ENCODE results near the gene TOGARAM1.

TOGARAM1 gene

DNA sequence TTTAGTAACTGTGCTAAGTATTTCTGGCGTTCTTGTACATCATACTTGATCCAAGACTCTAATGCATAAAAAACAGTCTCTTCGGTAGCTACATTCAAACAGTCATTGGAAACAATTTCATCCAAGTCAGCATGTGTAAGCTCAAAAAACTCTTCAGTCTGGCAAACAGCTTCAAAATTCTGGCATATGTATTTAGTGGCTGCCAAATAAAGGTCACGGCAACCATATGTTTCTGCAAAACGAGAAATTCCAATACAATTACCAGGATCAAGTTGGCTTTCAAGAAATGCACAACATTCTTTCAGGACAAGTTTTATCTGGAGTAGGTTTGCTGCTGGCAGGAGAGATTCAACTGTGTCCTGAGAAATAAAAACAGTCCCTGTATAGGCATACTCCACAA is 16.7 kb upstream of the TOGARAM1 start:
- Histone ChIP-seq H3K4me1 (ENCODE audit: control insufficient read depth in 2 of 2, insufficient read depth in 2 of 2, low read length in 2 of 2) (no peaks in the 10 kb centered on the region), H3K27me3 (ENCODE audit: control insufficient read depth in 2 of 2, insufficient read depth in 2 of 2, low read length in 2 of 2) (no peaks in the 10 kb centered on the region), H3K27ac (ENCODE audit: low read depth in 2 of 2, low read length in 2 of 2) (no peak overlapping the region), H3K36me3 (ENCODE audit: control insufficient read depth in 2 of 2, insufficient read depth in 2 of 2, low read length in 2 of 2) (peaks cover 16 to 18% of the 10 kb centered on the region in 2 donors), H3K9me3 (ENCODE audit: control insufficient read depth in 2 of 2, low read length in 2 of 2) (no peaks in the 10 kb centered on the region), H3K9ac (ENCODE audit: low read depth in 1 of 2, low read length in 2 of 2) (no peak overlapping the region), H3K4me3 (ENCODE audit: low read length in 2 of 2) (no peak overlapping the region)

DNA sequence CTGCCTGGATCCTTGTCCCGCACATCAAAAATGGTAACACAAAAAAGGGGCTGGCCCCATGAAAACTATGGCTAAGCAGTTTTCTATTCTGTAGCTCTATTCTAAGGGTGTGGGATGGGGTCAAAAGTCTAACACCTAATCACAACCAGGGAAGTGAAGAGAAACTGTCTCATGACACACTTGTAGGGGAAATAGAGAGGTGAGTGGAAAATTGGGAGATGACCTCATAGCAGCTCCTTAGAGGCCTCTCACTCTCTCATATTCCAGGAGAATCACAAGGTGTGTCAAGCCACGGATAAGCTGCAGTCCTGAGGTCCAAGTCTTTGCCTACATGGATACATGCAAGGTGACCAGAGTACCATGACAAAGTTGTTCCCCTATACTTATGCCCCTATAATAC is 10.9 kb upstream of the TOGARAM1 start:
- H3K27me3 ChIP-seq (ENCODE audit: control insufficient read depth in 2 of 2, insufficient read depth in 2 of 2, low read length in 2 of 2) = no peaks in the 10 kb centered on the region
- H3K4me3 ChIP-seq (ENCODE audit: low read length in 2 of 2) = no peak overlapping the region
- H3K27ac ChIP-seq (ENCODE audit: low read depth in 2 of 2, low read length in 2 of 2) = no peak overlapping the region
- no peaks in the 10 kb centered on the region for H3K9me3 ChIP-seq (ENCODE audit: control insufficient read depth in 2 of 2, low read length in 2 of 2)
- no peak overlapping the region for H3K9ac ChIP-seq (ENCODE audit: low read depth in 1 of 2, low read length in 2 of 2)
- H3K36me3 ChIP-seq (ENCODE audit: control insufficient read depth in 2 of 2, insufficient read depth in 2 of 2, low read length in 2 of 2) = peaks cover 0 to 2% of the 10 kb centered on the region in 2 donors
- no peaks in the 10 kb centered on the region for H3K4me1 ChIP-seq (ENCODE audit: control insufficient read depth in 2 of 2, insufficient read depth in 2 of 2, low read length in 2 of 2)

DNA sequence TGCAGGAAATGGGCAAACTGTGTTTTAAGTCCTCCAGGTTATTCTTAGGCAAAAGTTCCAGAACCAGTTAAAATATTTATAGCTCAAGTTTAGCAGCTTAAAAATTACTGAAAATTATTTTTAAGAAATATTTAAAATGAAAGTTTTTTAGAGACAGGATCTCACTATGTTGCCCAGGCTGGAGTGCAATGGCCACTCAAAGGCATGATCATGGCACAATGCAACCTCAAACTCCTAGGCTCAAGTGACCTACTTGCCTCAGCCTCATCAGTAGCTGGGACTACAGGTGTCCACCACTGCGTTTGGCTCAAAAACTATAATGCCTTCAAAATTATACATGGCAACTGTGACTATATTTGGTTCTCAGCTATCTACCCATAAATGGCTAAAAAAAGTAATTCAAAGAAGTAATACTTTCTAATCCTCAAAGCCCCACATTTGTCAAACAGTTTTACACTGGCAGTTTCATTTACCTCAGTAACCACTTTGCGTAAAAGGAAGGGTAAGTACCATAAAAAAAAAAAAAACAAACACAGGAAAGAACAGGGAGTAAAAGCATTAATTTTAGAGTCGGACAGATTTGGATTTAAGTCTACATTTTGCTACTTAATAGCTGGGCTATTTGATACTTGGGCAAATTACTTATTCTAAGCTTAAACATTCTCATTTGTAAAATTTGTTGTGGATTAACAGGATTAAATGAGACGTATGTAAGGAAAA is 9.4 kb upstream of the TOGARAM1 start:
- H3K4me1 ChIP-seq (ENCODE audit: control insufficient read depth in 2 of 2, insufficient read depth in 2 of 2, low read length in 2 of 2) = no peaks in the 10 kb centered on the region
- no peak overlapping the region for H3K9ac ChIP-seq (ENCODE audit: low read depth in 1 of 2, low read length in 2 of 2)
- H3K4me3 ChIP-seq (ENCODE audit: low read length in 2 of 2) = no peak overlapping the region
- no peak overlapping the region for H3K27ac ChIP-seq (ENCODE audit: low read depth in 2 of 2, low read length in 2 of 2)
- peaks cover 0 to 2% of the 10 kb centered on the region in 2 donors for H3K36me3 ChIP-seq (ENCODE audit: control insufficient read depth in 2 of 2, insufficient read depth in 2 of 2, low read length in 2 of 2)
- H3K27me3 ChIP-seq (ENCODE audit: control insufficient read depth in 2 of 2, insufficient read depth in 2 of 2, low read length in 2 of 2) = no peaks in the 10 kb centered on the region
- H3K9me3 ChIP-seq (ENCODE audit: control insufficient read depth in 2 of 2, low read length in 2 of 2) = no peaks in the 10 kb centered on the region

DNA sequence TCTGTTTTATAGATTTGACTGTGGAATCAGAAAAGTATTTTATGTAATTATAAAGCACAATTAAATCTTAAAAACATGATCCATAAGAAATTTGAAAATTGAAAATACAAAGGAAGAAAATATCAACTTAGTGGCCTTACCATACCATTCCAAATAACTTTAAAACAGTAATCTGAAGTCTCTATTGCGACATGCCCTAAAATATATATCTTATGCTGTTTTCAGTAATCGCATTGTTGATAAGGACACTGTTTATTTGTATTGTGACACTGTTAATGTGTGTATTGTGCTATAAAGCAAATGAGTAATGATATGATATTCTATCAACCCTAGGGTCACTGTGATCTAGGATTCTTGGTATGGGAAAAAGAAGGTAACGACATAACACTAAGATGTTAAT is 7.2 kb upstream of the TOGARAM1 start:
- Histone ChIP-seq H3K27ac (ENCODE audit: low read depth in 2 of 2, low read length in 2 of 2) (no peak overlapping the region), H3K9me3 (ENCODE audit: control insufficient read depth in 2 of 2, low read length in 2 of 2) (no peaks in the 10 kb centered on the region), H3K36me3 (ENCODE audit: control insufficient read depth in 2 of 2, insufficient read depth in 2 of 2, low read length in 2 of 2) (peaks cover 0 to 2% of the 10 kb centered on the region in 2 donors), H3K4me3 (ENCODE audit: low read length in 2 of 2) (no peak overlapping the region), H3K9ac (ENCODE audit: low read depth in 1 of 2, low read length in 2 of 2) (no peak overlapping the region), H3K4me1 (ENCODE audit: control insufficient read depth in 2 of 2, insufficient read depth in 2 of 2, low read length in 2 of 2) (no peaks in the 10 kb centered on the region), H3K27me3 (ENCODE audit: control insufficient read depth in 2 of 2, insufficient read depth in 2 of 2, low read length in 2 of 2) (no peaks in the 10 kb centered on the region)

DNA sequence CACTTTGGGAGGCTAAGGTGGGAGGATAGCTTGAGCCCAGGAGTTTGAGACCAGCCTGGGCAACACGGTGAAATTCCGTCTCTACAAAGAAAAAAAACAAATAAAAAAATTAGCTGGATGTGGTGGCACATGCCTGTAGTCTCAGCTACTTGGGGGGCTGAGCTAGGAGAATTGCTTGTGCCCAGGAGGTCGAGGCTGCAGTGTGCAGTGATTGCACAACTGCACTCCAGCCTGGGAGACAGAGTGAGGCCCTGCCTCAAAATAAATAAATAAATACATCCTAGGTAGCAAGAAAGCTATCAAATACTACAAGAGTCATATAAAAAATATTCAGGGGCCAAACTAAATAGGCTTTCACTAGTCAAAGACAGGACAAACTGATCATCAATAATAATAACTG is 6.5 kb upstream of the TOGARAM1 start:
- Histone ChIP-seq H3K9ac (ENCODE audit: low read depth in 1 of 2, low read length in 2 of 2) (no peak overlapping the region), H3K4me1 (ENCODE audit: control insufficient read depth in 2 of 2, insufficient read depth in 2 of 2, low read length in 2 of 2) (peaks cover 3 to 6% of the 10 kb centered on the region in 2 donors), H3K9me3 (ENCODE audit: control insufficient read depth in 2 of 2, low read length in 2 of 2) (no peaks in the 10 kb centered on the region), H3K27ac (ENCODE audit: low read depth in 2 of 2, low read length in 2 of 2) (no peak overlapping the region), H3K36me3 (ENCODE audit: control insufficient read depth in 2 of 2, insufficient read depth in 2 of 2, low read length in 2 of 2) (peaks cover 0 to 2% of the 10 kb centered on the region in 2 donors), H3K27me3 (ENCODE audit: control insufficient read depth in 2 of 2, insufficient read depth in 2 of 2, low read length in 2 of 2) (no peaks in the 10 kb centered on the region), H3K4me3 (ENCODE audit: low read length in 2 of 2) (no peak overlapping the region)

DNA sequence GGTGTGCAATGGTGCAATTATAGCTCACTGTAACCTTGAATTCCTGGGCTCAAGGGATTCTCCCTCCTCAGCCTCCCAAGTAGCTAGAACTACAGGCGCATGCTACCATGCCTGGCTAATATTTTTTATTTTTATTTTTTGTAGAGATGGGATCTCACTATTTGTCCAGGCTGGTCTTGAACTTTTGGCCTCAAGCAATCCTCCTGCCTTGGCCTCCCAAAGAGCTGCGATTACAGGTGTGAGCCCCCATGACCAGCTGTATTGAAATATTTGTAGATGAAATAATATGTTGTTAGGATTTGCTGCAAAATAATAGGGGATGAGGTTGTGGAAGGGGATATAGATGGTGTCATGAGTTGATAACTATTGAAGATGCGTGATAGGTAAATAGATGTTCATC is 5.1 kb upstream of the TOGARAM1 start:
- Histone ChIP-seq H3K9me3 (ENCODE audit: control insufficient read depth in 2 of 2, low read length in 2 of 2) (no peaks in the 10 kb centered on the region), H3K4me1 (ENCODE audit: control insufficient read depth in 2 of 2, insufficient read depth in 2 of 2, low read length in 2 of 2) (peaks cover 3 to 10% of the 10 kb centered on the region in 2 donors), H3K9ac (ENCODE audit: low read depth in 1 of 2, low read length in 2 of 2) (no peak overlapping the region), H3K4me3 (ENCODE audit: low read length in 2 of 2) (no peak overlapping the region), H3K27me3 (ENCODE audit: control insufficient read depth in 2 of 2, insufficient read depth in 2 of 2, low read length in 2 of 2) (no peaks in the 10 kb centered on the region), H3K36me3 (ENCODE audit: control insufficient read depth in 2 of 2, insufficient read depth in 2 of 2, low read length in 2 of 2) (no peaks in the 10 kb centered on the region), H3K27ac (ENCODE audit: low read depth in 2 of 2, low read length in 2 of 2) (no peak overlapping the region)

DNA sequence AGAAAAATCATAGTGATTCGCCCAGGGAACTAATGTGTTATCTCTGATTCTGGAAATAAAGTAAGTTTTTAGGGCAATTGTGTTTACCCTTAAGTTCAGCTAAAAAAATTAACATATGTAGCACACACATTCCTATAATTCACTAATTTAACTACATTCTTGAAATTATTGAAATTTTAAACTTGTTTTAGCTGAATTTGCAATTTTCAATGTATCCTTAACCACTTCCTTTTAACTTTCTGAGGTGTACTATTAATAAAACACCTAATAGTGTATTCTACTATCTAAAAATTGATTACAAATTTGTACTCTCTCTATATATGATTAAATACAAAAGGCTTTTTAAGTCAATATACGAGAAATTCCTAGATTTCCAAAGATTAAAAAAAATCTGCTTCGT is 2.5 kb upstream of the TOGARAM1 start:
- Histone ChIP-seq H3K27ac (ENCODE audit: low read depth in 2 of 2, low read length in 2 of 2) (no peak overlapping the region), H3K27me3 (ENCODE audit: control insufficient read depth in 2 of 2, insufficient read depth in 2 of 2, low read length in 2 of 2) (no peaks in the 10 kb centered on the region), H3K4me3 (ENCODE audit: low read length in 2 of 2) (peak overlapping the region in 1 of 2 donors; percentile 100), H3K4me1 (ENCODE audit: control insufficient read depth in 2 of 2, insufficient read depth in 2 of 2, low read length in 2 of 2) (peaks cover 8 to 22% of the 10 kb centered on the region in 2 donors), H3K36me3 (ENCODE audit: control insufficient read depth in 2 of 2, insufficient read depth in 2 of 2, low read length in 2 of 2) (peaks cover 0 to 3% of the 10 kb centered on the region in 2 donors), H3K9ac (ENCODE audit: low read depth in 1 of 2, low read length in 2 of 2) (no peak overlapping the region), H3K9me3 (ENCODE audit: control insufficient read depth in 2 of 2, low read length in 2 of 2) (no peaks in the 10 kb centered on the region)

DNA sequence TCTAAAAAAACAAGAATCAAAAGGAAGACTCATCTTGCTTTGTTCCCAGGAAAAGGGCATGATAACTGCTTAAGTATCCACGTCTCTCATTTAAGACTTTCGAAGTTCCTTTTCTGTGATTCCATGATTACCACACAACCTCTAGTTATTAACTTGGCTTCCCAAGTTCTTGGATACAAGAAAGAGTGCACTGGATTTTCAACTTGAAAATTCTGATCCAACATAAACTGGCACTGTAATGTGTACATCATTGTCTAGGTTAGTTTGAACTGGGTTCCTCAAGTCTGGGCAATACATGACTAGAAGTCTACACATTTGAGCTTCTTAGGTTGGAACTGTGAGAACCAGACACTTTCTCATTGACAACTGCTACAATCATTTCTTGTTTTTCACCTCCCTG is 1.8 kb upstream of the TOGARAM1 start:
- peaks cover 8 to 22% of the 10 kb centered on the region in 2 donors for H3K4me1 ChIP-seq (ENCODE audit: control insufficient read depth in 2 of 2, insufficient read depth in 2 of 2, low read length in 2 of 2)
- H3K9ac ChIP-seq (ENCODE audit: low read depth in 1 of 2, low read length in 2 of 2) = no peak overlapping the region
- no peaks in the 10 kb centered on the region for H3K9me3 ChIP-seq (ENCODE audit: control insufficient read depth in 2 of 2, low read length in 2 of 2)
- no peak overlapping the region for H3K27ac ChIP-seq (ENCODE audit: low read depth in 2 of 2, low read length in 2 of 2)
- H3K36me3 ChIP-seq (ENCODE audit: control insufficient read depth in 2 of 2, insufficient read depth in 2 of 2, low read length in 2 of 2) = peaks cover 0 to 3% of the 10 kb centered on the region in 2 donors
- H3K27me3 ChIP-seq (ENCODE audit: control insufficient read depth in 2 of 2, insufficient read depth in 2 of 2, low read length in 2 of 2) = no peaks in the 10 kb centered on the region
- H3K4me3 ChIP-seq (ENCODE audit: low read length in 2 of 2) = peak overlapping the region; percentile 54 to 100

DNA sequence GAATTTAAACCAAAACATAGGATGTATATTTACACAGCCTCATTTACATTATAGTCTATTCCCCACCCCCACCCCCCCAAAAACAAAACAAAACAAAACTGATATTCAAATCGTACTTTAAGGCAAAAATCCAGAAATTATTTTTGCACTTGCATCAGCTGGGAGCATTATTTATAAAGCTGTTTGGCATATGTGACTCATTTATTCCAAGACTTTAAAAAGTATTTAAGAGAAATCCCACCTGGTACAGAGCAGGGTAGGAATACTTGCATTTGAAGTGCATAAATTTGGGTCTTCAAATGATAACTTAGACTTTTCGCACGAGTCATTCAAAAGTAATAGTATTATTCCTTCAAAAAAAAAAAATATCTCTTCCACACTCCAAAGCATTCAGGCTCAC is 1.3 kb upstream of the TOGARAM1 start:
- Histone ChIP-seq H3K27me3 (ENCODE audit: control insufficient read depth in 2 of 2, insufficient read depth in 2 of 2, low read length in 2 of 2) (no peaks in the 10 kb centered on the region), H3K27ac (ENCODE audit: low read depth in 2 of 2, low read length in 2 of 2) (peak overlapping the region; percentile 87 to 97), H3K4me1 (ENCODE audit: control insufficient read depth in 2 of 2, insufficient read depth in 2 of 2, low read length in 2 of 2) (peaks cover 8 to 22% of the 10 kb centered on the region in 2 donors), H3K36me3 (ENCODE audit: control insufficient read depth in 2 of 2, insufficient read depth in 2 of 2, low read length in 2 of 2) (peaks cover 0 to 3% of the 10 kb centered on the region in 2 donors), H3K9ac (ENCODE audit: low read depth in 1 of 2, low read length in 2 of 2) (peak overlapping the region; percentile 74 to 100), H3K9me3 (ENCODE audit: control insufficient read depth in 2 of 2, low read length in 2 of 2) (no peaks in the 10 kb centered on the region), H3K4me3 (ENCODE audit: low read length in 2 of 2) (peak overlapping the region; percentile 95 to 100)

DNA sequence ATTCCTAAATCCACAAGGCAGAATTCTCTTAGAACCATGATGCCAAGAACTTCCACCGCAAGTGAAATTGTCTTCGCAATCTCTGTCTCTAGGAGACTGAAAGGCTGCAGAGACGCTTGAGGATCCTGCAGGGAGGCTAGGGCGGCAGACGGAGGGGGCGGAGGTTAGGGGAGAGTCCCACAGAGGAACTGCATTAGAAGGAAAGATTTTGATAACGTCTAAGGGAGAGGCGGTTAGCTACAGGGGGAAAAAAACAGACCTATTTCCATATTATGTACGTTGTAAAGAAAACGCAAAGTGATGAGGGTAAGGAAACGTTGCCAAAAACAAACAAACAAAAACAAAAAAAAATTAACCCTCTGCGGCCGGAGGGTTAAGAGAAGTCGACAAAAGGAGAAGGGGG is 838 bp upstream of the TOGARAM1 start:
- peak overlapping the region; percentile 74 to 100 for H3K9ac ChIP-seq (ENCODE audit: low read depth in 1 of 2, low read length in 2 of 2)
- no peaks in the 10 kb centered on the region for H3K27me3 ChIP-seq (ENCODE audit: control insufficient read depth in 2 of 2, insufficient read depth in 2 of 2, low read length in 2 of 2)
- H3K36me3 ChIP-seq (ENCODE audit: control insufficient read depth in 2 of 2, insufficient read depth in 2 of 2, low read length in 2 of 2) = peaks cover 0 to 3% of the 10 kb centered on the region in 2 donors
- H3K4me3 ChIP-seq (ENCODE audit: low read length in 2 of 2) = peak overlapping the region; percentile 95 to 100
- peak overlapping the region; percentile 87 to 97 for H3K27ac ChIP-seq (ENCODE audit: low read depth in 2 of 2, low read length in 2 of 2)
- H3K9me3 ChIP-seq (ENCODE audit: control insufficient read depth in 2 of 2, low read length in 2 of 2) = no peaks in the 10 kb centered on the region
- H3K4me1 ChIP-seq (ENCODE audit: control insufficient read depth in 2 of 2, insufficient read depth in 2 of 2, low read length in 2 of 2) = peaks cover 8 to 22% of the 10 kb centered on the region in 2 donors
